ENCODE data around the gene ZPLD1.

Gene ZPLD1

DNA sequence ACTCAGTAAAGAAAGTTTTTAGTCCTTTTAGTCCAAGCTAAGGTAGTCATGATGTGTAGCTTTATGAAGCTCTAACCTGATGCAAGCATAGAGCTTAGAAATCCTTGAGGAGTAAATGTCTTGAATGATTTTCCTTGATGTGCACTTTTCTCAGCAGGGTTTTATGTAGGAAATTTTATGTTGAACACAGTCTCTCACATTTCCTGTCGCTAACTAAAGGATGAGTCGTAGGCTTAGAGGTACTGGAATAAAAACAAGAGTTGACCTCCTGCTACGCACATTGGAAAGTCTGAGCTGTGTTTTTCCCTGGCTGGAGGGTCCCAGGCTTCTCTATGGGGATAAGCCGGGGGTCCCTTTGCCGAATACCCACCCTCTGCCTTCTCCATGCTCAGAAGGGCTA is 34.7 kb upstream of the ZPLD1 start:
- TF ChIP-seq, protein P1, sequence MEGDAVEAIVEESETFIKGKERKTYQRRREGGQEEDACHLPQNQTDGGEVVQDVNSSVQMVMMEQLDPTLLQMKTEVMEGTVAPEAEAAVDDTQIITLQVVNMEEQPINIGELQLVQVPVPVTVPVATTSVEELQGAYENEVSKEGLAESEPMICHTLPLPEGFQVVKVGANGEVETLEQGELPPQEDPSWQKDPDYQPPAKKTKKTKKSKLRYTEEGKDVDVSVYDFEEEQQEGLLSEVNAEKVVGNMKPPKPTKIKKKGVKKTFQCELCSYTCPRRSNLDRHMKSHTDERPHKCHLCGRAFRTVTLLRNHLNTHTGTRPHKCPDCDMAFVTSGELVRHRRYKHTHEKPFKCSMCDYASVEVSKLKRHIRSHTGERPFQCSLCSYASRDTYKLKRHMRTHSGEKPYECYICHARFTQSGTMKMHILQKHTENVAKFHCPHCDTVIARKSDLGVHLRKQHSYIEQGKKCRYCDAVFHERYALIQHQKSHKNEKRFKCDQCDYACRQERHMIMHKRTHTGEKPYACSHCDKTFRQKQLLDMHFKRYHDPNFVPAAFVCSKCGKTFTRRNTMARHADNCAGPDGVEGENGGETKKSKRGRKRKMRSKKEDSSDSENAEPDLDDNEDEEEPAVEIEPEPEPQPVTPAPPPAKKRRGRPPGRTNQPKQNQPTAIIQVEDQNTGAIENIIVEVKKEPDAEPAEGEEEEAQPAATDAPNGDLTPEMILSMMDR (IDR thresholded peaks at IDR 0.05; ENCODE audit: low read depth, low read length), result no peak
- H3K4me3 ChIP-seq (ENCODE audit: low read depth, low read length), result no peak overlapping the region

DNA sequence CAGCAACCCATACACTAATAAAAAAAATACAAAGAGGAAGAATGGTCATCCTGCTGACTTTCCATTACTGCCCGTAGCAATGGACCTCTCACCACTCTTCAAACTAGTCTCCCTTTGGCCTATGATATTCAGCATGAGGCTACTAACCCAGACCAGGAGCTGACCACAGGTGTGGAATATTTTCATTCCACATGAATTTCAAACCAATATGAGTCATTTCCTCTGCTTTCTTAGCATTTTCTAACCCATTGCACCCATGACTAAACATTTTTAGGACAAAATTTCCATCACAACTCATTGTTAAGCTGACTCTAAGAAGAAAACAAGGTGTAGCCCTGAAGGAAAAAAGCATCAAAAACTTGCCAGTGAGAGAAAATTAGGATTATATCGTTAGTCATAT is 34.0 kb upstream of the ZPLD1 start:
- TF ChIP-seq, protein P1 (IDR thresholded peaks at IDR 0.05; ENCODE audit: low read depth, low read length), result no peak
- H3K4me3 ChIP-seq (ENCODE audit: low read depth, low read length), result no peak overlapping the region

DNA sequence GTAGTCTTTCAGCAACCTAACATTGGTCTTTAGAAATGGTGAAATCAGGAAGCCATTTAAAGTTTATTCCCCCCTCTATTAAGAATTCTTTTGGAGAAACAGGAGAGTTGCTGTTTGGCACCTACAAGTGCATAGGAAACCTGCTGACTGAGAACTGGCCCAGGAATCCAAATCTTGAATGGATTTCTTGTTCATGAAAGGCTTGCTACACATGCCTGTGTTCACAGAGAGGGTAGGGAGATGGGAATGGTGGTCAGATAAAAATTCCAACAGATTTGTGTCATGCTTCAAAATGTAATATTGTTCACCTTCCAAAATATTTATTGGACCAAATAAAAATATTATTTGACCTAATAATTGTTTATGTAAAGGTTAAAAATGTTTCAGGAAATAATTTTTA is 24.2 kb upstream of the ZPLD1 start:
- TF ChIP-seq, protein P1 (IDR thresholded peaks at IDR 0.05; ENCODE audit: low read depth, low read length), result no peak
- H3K4me3 ChIP-seq (ENCODE audit: low read depth, low read length), result no peak overlapping the region

DNA sequence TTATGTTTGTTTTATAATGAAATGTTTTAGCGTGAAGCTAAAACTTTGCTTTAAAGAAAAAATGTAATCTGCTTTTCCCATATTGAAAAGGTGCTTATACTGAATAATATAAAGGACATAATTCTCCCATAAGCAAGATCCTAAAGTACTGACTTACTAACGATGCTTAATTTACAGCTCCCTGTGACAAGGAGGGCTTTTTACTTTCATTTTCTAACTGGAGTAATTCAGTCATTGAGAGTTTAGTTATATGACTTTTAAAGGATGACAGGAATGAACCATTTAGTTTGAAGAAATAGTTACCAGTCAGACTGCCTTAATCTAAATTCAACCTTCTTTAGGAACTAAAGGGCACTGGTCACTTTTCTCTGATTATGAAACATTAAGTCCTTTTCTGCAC is 19.3 kb upstream of the ZPLD1 start:
- H3K4me3 ChIP-seq (ENCODE audit: low read depth, low read length), result peak overlapping the region; percentile 31

DNA sequence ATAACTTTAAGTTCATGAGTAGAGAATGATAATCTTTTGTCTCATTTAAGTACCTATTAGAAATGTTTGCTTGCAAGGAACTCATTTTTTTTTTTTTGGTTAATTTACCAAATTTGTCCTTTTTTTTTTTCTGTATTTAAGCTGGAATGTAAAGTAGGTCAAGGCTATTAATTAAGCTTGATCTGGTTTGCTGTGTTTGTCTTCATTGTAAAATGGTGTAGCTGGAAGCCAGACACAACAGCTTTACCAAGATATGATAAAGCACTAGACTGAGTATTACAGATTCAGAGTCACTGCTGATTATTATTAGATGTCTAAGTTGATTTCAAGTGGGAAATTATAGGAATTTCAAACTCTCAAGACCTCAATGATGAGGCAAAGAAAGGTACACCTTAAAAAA is 15.0 kb upstream of the ZPLD1 start:
- H3K4me3 ChIP-seq (ENCODE audit: low read depth, low read length), result no peak overlapping the region
- TF ChIP-seq, protein P1 (IDR thresholded peaks at IDR 0.05; ENCODE audit: low read depth, low read length), result no peak

More for the DNA sequence above, 19.3 kb upstream of the ZPLD1 start:
- TF ChIP-seq, protein P1 (IDR thresholded peaks at IDR 0.05; ENCODE audit: low read depth, low read length), result no peak

DNA sequence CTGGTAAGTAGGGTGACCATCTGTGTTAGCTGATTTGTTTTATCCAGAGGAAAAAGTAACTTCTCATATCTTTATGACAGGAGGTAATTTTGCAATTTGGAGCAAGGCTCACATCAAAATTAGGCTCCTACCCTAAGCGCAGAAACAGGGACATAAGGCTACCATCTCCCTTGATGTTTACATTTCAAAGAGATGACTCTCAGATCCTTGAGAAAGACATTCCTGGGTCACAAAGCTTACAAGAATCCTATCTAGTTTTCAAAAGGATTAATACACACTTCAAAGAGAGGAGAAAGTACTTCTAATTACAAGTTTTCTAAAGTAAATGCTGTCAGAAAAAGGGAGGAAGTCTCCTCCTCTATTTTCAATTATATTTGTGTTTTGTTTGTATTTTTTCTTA is 7.0 kb downstream of the ZPLD1 start:
- TF ChIP-seq, protein P1 (IDR thresholded peaks at IDR 0.05; ENCODE audit: low read depth, low read length), result no peak
- H3K4me3 ChIP-seq (ENCODE audit: low read depth, low read length), result no peak overlapping the region

DNA sequence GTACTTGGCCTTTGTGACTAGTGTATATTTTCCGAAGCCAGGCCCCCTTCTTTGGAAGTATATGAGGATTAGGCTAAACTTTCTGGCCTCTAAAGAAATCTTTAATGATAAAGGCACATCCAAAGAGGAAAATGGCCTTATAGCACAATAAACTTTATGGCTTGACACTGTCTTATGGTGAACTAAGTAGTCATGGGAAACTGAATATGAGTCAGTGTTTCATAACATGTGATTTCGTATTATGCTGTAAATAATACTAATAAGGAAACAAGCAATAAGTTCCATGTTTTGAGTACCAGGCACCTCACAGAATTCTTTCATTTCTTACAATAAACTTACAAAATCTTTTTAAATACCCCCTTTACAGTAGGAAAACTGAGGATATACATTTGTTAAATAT is 8.2 kb downstream of the ZPLD1 start:
- TF ChIP-seq, protein P1 (IDR thresholded peaks at IDR 0.05; ENCODE audit: low read depth, low read length), result no peak
- H3K4me3 ChIP-seq (ENCODE audit: low read depth, low read length), result no peak overlapping the region

Data from WI38 (cell line).